HG03432 (cell line): Measurements from ENCODE around the gene KCNA5.
A peak's percentile ranks its signal among the peaks of the same experiment; 100 is the strongest.

Experiments
- ATAC-seq: cut with Tn5 transposase; IDR thresholded peaks from one replicate; pipeline ENCODE4 v1.9.1; 2021; ENCODE audit warnings: mild to moderate bottlenecking, moderate library complexity; ENCODE audit not compliant: unreplicated experiment

Gene KCNA5

GRCh38 chr12:5043589-5044419 is at the start of gene KCNA5:
Gene KCNA5, plus strand, starts transcription at chr12:5043879. Its CDS starts 269 bp downstream, at chr12:5044148.
- ATAC-seq, result no peak

- ATAC-seq, result no peak
These were observed 49.1 kb upstream of the KCNA5 start for GRCh38 chr12:4994622-4995021.

GRCh38 chr12:4996714-4997113 is 47.0 kb upstream of the KCNA5 start:
- ATAC-seq, result no peak

GRCh38 chr12:4997939-4998338 is 45.7 kb upstream of the KCNA5 start:
- ATAC-seq, result no peak

GRCh38 chr12:5000204-5000603 is 43.5 kb upstream of the KCNA5 start:
- no peak for ATAC-seq

- ATAC-seq, result no peak
These were observed 42.9 kb upstream of the KCNA5 start for GRCh38 chr12:5000658-5001385.

- peak; percentile 66 for ATAC-seq
These were observed 40.5 kb upstream of the KCNA5 start for GRCh38 chr12:5003025-5003666.

- ATAC-seq, result no peak
These were observed 35.0 kb upstream of the KCNA5 start for GRCh38 chr12:5008661-5009060.

GRCh38 chr12:5010151-5010550 is 33.5 kb upstream of the KCNA5 start:
- ATAC-seq, result no peak

GRCh38 chr12:5012337-5012736 is 31.3 kb upstream of the KCNA5 start:
- no peak for ATAC-seq

- no peak for ATAC-seq
These were observed 30.4 kb upstream of the KCNA5 start for GRCh38 chr12:5013266-5013730.

- no peak for ATAC-seq
These were observed 29.4 kb upstream of the KCNA5 start for GRCh38 chr12:5014269-5014668.

- ATAC-seq, result no peak
These were observed 27.8 kb upstream of the KCNA5 start for GRCh38 chr12:5015711-5016492.

- no peak for ATAC-seq
These were observed 27.2 kb upstream of the KCNA5 start for GRCh38 chr12:5016526-5016925.

- no peak for ATAC-seq
These were observed 25.9 kb upstream of the KCNA5 start for GRCh38 chr12:5017638-5018348.

GRCh38 chr12:5018677-5019076 is 25.0 kb upstream of the KCNA5 start:
- ATAC-seq, result no peak

GRCh38 chr12:5022025-5022424 is 21.7 kb upstream of the KCNA5 start:
- ATAC-seq, result no peak

- no peak for ATAC-seq
These were observed 21.1 kb upstream of the KCNA5 start for GRCh38 chr12:5022465-5023061.

GRCh38 chr12:5023842-5024241 is 19.8 kb upstream of the KCNA5 start:
- ATAC-seq, result no peak
